Activated naive CD4-positive, alpha-beta T cell treated with anti-CD3 and anti-CD28 coated beads, Interleukin-2, amount 50 U/mL, for 24 hours (primary cell): ENCODE data around the gene SLC25A48.

Experiments used
- H3K27ac Mint-ChIP-seq: one replicate; pipeline ENCODE4 v1.8.0; 2021; ENCODE audit warnings: mild to moderate bottlenecking, mixed read lengths
- H3K27me3 Mint-ChIP-seq: one replicate; pipeline ENCODE4 v1.8.0; 2021; ENCODE audit warnings: mixed read lengths
- H3K36me3 Mint-ChIP-seq: one replicate; pipeline ENCODE4 v1.8.0; 2021; ENCODE audit warnings: mixed read lengths
- H3K4me1 Mint-ChIP-seq: one replicate; pipeline ENCODE4 v1.8.0; 2021; ENCODE audit warnings: mixed read lengths
- H3K4me3 Mint-ChIP-seq: one replicate; pipeline ENCODE4 v1.8.0; 2021; ENCODE audit warnings: mild to moderate bottlenecking, mixed read lengths
- H3K9me3 Mint-ChIP-seq: one replicate; pipeline ENCODE4 v1.8.0; 2021; ENCODE audit warnings: mixed read lengths

SLC25A48 gene

DNA sequence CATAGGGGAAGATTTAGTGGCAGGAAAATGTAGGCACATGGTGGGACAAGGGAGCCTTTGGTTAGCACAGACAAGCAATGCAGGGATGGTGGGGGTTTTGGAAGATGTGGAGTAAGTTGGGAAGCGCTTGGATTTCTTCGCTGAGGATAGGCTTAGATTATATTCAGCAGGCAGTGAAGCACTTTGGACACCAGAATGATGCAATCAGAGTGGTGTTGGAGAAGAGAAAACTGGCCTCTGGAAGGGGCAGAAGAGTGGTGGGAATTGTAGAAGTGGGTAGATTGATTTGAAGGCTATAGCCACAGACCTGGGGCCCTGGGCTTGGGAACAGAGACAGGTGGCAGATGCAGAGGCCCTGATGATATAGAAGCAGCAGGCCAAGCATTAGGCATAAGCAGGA, 28.3 kb downstream of the SLC25A48 start:
- Mint-ChIP-seq H3K9me3 (no peaks in the 10 kb centered on the region), H3K27me3 (no peaks in the 10 kb centered on the region), H3K27ac (no peak overlapping the region), H3K36me3 (no peaks in the 10 kb centered on the region), H3K4me1 (no peaks in the 10 kb centered on the region), H3K4me3 (no peak overlapping the region)

- H3K27me3 Mint-ChIP-seq, result no peaks in the 10 kb centered on the region
- no peaks in the 10 kb centered on the region for H3K9me3 Mint-ChIP-seq
- no peak overlapping the region for H3K4me3 Mint-ChIP-seq
- H3K36me3 Mint-ChIP-seq, result no peaks in the 10 kb centered on the region
- H3K27ac Mint-ChIP-seq, result no peak overlapping the region
- H3K4me1 Mint-ChIP-seq, result no peaks in the 10 kb centered on the region
Observed at GRCh38 chr5:135864503-135865435, 30.3 kb downstream of the SLC25A48 start.

- Mint-ChIP-seq H3K9me3 (no peaks in the 10 kb centered on the region), H3K27ac (no peak overlapping the region), H3K4me3 (no peak overlapping the region), H3K36me3 (no peaks in the 10 kb centered on the region), H3K27me3 (peaks cover 2% of the 10 kb centered on the region), H3K4me1 (no peaks in the 10 kb centered on the region)
Observed at GRCh38 chr5:135866016-135866415, 31.6 kb downstream of the SLC25A48 start.

GRCh38 chr5:135867599-135867998, 33.1 kb downstream of the SLC25A48 start:
- no peaks in the 10 kb centered on the region for H3K36me3 Mint-ChIP-seq
- no peak overlapping the region for H3K27ac Mint-ChIP-seq
- no peak overlapping the region for H3K4me3 Mint-ChIP-seq
- no peaks in the 10 kb centered on the region for H3K9me3 Mint-ChIP-seq
- H3K4me1 Mint-ChIP-seq, result no peaks in the 10 kb centered on the region
- peaks cover 2% of the 10 kb centered on the region for H3K27me3 Mint-ChIP-seq

GRCh38 chr5:135868681-135869080, 34.2 kb downstream of the SLC25A48 start:
- Mint-ChIP-seq H3K27me3 (peaks cover 2% of the 10 kb centered on the region), H3K9me3 (no peaks in the 10 kb centered on the region), H3K27ac (no peak overlapping the region), H3K4me3 (no peak overlapping the region), H3K4me1 (no peaks in the 10 kb centered on the region), H3K36me3 (no peaks in the 10 kb centered on the region)

GRCh38 chr5:135869276-135869675, 34.8 kb downstream of the SLC25A48 start:
- H3K4me1 Mint-ChIP-seq, result no peaks in the 10 kb centered on the region
- H3K27ac Mint-ChIP-seq, result no peak overlapping the region
- no peaks in the 10 kb centered on the region for H3K9me3 Mint-ChIP-seq
- H3K27me3 Mint-ChIP-seq, result peaks cover 2% of the 10 kb centered on the region
- H3K36me3 Mint-ChIP-seq, result no peaks in the 10 kb centered on the region
- no peak overlapping the region for H3K4me3 Mint-ChIP-seq

DNA sequence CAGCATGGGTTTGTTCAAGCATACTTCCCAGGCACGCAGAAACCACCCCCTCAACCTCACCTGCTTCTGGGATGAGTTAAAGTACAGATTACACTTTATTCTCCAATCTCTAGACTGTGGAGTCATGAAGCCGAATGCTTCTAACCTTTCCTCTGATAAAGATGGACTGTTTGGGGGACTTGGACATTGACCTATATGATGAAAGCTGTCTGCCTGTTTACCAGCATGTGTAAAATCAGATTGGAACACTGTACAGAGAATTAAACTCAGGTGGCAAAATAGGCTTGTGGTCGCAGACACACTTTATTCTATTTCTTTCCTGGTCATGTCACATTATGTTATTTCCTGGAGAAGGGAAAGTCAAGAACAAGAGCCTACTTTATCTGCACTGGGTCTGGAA, 35.5 kb downstream of the SLC25A48 start:
- Mint-ChIP-seq H3K27ac (no peak overlapping the region), H3K36me3 (no peaks in the 10 kb centered on the region), H3K4me1 (no peaks in the 10 kb centered on the region), H3K4me3 (no peak overlapping the region), H3K27me3 (peaks cover 2% of the 10 kb centered on the region), H3K9me3 (no peaks in the 10 kb centered on the region)

- Mint-ChIP-seq H3K36me3 (no peaks in the 10 kb centered on the region), H3K4me1 (no peaks in the 10 kb centered on the region), H3K27ac (no peak overlapping the region), H3K27me3 (peaks cover 2% of the 10 kb centered on the region), H3K4me3 (no peak overlapping the region), H3K9me3 (no peaks in the 10 kb centered on the region)
Observed at GRCh38 chr5:135871268-135871915, 36.9 kb downstream of the SLC25A48 start.

DNA sequence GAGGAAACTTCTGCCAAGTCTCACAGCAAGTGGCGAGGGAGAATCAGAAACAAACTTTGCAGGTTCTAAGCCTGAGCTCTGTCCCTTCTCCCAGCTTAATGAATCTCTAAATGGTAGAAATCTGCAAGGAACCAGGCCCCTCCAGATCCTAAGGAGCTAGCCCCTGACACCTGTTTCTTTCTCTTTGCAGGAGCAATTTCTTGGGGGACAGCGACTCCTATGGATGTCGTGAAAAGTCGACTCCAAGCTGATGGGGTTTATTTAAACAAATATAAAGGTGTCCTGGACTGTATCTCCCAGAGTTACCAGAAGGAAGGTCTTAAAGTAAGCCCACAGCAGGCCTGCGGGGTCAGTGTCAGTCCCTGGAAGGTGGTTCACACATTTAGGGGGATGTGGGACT, 39.4 kb downstream of the SLC25A48 start:
- H3K9me3 Mint-ChIP-seq, result no peaks in the 10 kb centered on the region
- H3K4me1 Mint-ChIP-seq, result no peaks in the 10 kb centered on the region
- H3K36me3 Mint-ChIP-seq, result no peaks in the 10 kb centered on the region
- peaks cover 3% of the 10 kb centered on the region for H3K27me3 Mint-ChIP-seq
- H3K27ac Mint-ChIP-seq, result no peak overlapping the region
- no peak overlapping the region for H3K4me3 Mint-ChIP-seq

DNA sequence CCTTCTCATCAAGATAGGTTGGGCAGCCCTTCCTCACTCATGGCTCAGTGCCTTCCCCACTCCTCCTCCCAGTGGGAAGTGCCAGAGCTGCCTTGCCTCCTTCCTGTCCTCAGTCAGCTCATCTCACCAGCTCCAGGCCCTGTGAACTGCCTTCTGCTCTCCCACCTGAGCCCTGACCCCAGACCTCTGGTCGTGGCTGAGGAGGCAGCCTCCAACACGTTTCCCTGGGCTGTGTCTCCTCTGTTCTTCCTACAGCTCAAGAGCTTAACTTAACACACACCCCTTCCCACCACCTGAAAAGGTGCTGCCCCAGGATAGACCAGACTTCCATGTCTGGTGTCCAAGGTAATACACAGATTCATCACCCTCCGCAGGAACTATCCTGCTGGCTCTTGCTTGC, 40.0 kb downstream of the SLC25A48 start:
- Mint-ChIP-seq H3K4me3 (no peak overlapping the region), H3K9me3 (no peaks in the 10 kb centered on the region), H3K36me3 (no peaks in the 10 kb centered on the region), H3K27ac (no peak overlapping the region), H3K4me1 (no peaks in the 10 kb centered on the region), H3K27me3 (peaks cover 4% of the 10 kb centered on the region)

DNA sequence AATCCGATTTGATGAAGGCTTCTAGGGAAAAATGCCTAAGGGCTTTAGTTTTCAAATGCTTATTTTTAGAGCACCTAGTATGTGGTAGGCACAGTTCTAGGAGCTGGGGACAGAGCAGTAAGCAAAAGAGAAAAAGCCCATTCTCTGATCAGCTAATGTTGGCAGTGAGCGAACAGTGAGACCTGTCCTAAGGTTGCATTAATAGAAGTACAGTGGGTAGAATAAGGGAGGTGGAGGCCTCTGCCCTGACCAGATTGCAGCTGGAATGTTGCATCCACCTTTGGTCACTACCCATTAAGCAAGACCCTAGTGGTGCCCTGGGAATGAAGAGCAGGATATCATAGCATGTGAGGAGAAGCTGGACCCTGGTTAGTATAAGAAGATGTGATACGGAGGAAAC, 41.1 kb downstream of the SLC25A48 start:
- Mint-ChIP-seq H3K36me3 (no peaks in the 10 kb centered on the region), H3K27me3 (peaks cover 2% of the 10 kb centered on the region), H3K4me3 (no peak overlapping the region), H3K27ac (no peak overlapping the region), H3K9me3 (no peaks in the 10 kb centered on the region), H3K4me1 (no peaks in the 10 kb centered on the region)

DNA sequence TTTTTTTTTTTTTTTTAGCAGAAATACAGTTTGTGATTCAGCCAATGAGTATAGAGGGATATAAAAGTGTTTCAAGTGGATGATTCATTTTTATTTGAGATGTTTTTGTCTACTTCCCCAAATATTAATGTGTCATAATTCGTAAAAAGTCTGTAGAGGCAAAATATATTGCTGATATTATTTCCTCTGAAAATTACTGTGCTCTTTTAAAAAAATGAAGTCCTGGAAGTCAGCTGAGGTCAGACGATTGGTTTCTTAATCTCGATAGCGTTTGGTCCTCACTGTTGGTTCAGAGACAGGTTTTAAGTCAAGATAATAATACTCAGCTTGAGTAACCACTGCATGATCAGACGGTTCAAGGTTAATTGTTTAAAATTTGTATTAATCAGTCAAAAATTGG, 41.7 kb downstream of the SLC25A48 start:
- no peak overlapping the region for H3K4me3 Mint-ChIP-seq
- no peaks in the 10 kb centered on the region for H3K36me3 Mint-ChIP-seq
- H3K27me3 Mint-ChIP-seq, result peaks cover 2% of the 10 kb centered on the region
- no peaks in the 10 kb centered on the region for H3K4me1 Mint-ChIP-seq
- H3K9me3 Mint-ChIP-seq, result no peaks in the 10 kb centered on the region
- H3K27ac Mint-ChIP-seq, result no peak overlapping the region

- no peaks in the 10 kb centered on the region for H3K4me1 Mint-ChIP-seq
- H3K36me3 Mint-ChIP-seq, result no peaks in the 10 kb centered on the region
- H3K4me3 Mint-ChIP-seq, result no peak overlapping the region
- H3K27ac Mint-ChIP-seq, result no peak overlapping the region
- no peaks in the 10 kb centered on the region for H3K9me3 Mint-ChIP-seq
- H3K27me3 Mint-ChIP-seq, result peaks cover 2% of the 10 kb centered on the region
Observed at GRCh38 chr5:135877570-135878155, 43.2 kb downstream of the SLC25A48 start.

- no peak overlapping the region for H3K27ac Mint-ChIP-seq
- no peaks in the 10 kb centered on the region for H3K9me3 Mint-ChIP-seq
- H3K4me3 Mint-ChIP-seq, result no peak overlapping the region
- H3K4me1 Mint-ChIP-seq, result no peaks in the 10 kb centered on the region
- peaks cover 2% of the 10 kb centered on the region for H3K27me3 Mint-ChIP-seq
- no peaks in the 10 kb centered on the region for H3K36me3 Mint-ChIP-seq
Observed at GRCh38 chr5:135878156-135878620, 43.7 kb downstream of the SLC25A48 start.

DNA sequence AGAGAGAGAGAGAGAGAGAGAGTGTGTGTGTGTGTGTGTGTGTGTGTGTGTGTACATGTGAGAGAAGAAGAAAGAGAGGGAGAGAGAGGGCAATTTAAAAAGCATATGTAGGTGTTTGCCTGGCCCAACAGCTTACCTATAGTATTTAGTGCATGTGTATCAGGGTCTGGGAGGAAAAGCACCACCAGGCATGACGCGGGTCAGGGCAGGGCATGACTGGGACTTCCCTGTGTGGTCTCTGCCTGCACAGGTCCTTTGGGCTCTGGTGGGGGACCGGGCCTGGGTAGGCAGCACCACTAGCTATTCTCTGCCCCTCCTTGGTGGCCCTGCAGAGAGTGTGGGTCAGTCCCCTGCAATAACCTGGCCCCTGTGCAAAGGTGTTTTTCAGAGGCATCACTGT, 45.1 kb downstream of the SLC25A48 start:
- Mint-ChIP-seq H3K4me3 (no peak overlapping the region), H3K27me3 (peaks cover 2% of the 10 kb centered on the region), H3K9me3 (no peaks in the 10 kb centered on the region), H3K4me1 (no peaks in the 10 kb centered on the region), H3K36me3 (no peaks in the 10 kb centered on the region), H3K27ac (no peak overlapping the region)

DNA sequence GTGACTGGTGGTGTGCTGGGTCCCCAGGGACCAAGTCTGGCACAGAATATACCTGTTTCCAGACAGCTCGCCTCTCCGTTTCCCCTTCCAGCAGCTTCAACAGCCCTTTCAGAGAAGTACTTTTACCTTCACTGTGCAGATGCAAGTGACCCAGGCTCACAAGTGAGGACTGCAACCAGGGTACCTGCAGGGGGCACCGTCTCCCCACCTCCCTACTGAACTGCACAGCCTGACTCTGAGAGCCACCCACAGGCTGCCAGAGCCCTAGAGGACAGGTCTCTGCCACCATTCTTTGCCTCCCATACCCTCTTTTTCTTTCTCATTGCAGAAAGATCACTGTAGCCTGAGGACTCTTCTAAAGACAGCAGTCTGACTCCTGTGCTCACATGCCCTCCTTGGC, 45.8 kb downstream of the SLC25A48 start:
- peaks cover 2% of the 10 kb centered on the region for H3K27me3 Mint-ChIP-seq
- H3K4me3 Mint-ChIP-seq, result no peak overlapping the region
- H3K9me3 Mint-ChIP-seq, result no peaks in the 10 kb centered on the region
- H3K4me1 Mint-ChIP-seq, result no peaks in the 10 kb centered on the region
- no peak overlapping the region for H3K27ac Mint-ChIP-seq
- no peaks in the 10 kb centered on the region for H3K36me3 Mint-ChIP-seq
